Bronchial epithelial cell (primary cell): Measurements from ENCODE around the gene SCART1. TPM values are rescaled to one million over a fixed set of nuclear protein-coding genes. Genes with fewer than 3 reads are reported as not detected.
A peak's percentile ranks its signal among the peaks of the same experiment; 100 is the strongest.

ENCODE experiments used
- DNase-seq: peaks from one replicate; pipeline ENCODE4 v3.0.0-alpha.2; 2010; ENCODE audit warnings: low read depth
- FAIRE-seq: peaks from 2 replicates; lab custom pipeline; 2011; peaks lifted over from hg19 to GRCh38; lab: Jason Lieb, UNC
- H3K27me3 ChIP-seq: 2 replicates; pipeline ENCODE4 v1.5.1; 2011; ENCODE audit warnings: low read length; ENCODE audit not compliant: control insufficient read depth, insufficient read depth
- H3K36me3 ChIP-seq: 2 replicates; pipeline ENCODE4 v1.5.1; 2011; ENCODE audit warnings: low read length; ENCODE audit not compliant: control insufficient read depth, insufficient read depth
- H3K4me3 ChIP-seq: 2 replicates; pipeline ENCODE4 v1.5.1; 2011; ENCODE audit warnings: mild to moderate bottlenecking, low read depth, low read length, control low read depth
- total RNA-seq: library from RNA; depleted of rRNA; stranded (reverse); fragments of >200 nt; gene quantifications from 2 replicates; pipeline ENCODE4 v1.2.1, GENCODE V29; 2014
- TF ChIP-seq, protein P1 (sequence below): IDR thresholded peaks from 2 replicates; pipeline ENCODE4 v1.5.1; 2011; ENCODE audit warnings: mild to moderate bottlenecking, moderate library complexity, low read length, control low read depth, inconsistent platforms; ENCODE audit not compliant: insufficient read depth, severe bottlenecking

Gene SCART1
- total RNA-seq, 1 donor from 2014 or later = 1.1 TPM

- TF ChIP-seq, protein P1, sequence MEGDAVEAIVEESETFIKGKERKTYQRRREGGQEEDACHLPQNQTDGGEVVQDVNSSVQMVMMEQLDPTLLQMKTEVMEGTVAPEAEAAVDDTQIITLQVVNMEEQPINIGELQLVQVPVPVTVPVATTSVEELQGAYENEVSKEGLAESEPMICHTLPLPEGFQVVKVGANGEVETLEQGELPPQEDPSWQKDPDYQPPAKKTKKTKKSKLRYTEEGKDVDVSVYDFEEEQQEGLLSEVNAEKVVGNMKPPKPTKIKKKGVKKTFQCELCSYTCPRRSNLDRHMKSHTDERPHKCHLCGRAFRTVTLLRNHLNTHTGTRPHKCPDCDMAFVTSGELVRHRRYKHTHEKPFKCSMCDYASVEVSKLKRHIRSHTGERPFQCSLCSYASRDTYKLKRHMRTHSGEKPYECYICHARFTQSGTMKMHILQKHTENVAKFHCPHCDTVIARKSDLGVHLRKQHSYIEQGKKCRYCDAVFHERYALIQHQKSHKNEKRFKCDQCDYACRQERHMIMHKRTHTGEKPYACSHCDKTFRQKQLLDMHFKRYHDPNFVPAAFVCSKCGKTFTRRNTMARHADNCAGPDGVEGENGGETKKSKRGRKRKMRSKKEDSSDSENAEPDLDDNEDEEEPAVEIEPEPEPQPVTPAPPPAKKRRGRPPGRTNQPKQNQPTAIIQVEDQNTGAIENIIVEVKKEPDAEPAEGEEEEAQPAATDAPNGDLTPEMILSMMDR = no peak
- H3K4me3 ChIP-seq = no peak overlapping the region
- no peaks in the 10 kb centered on the region for H3K36me3 ChIP-seq
- DNase-seq = no peak
- H3K27me3 ChIP-seq = no peaks in the 10 kb centered on the region
- peak; percentile 72 for FAIRE-seq
Measured at GRCh38 chr10:133474665-133475424, 21.1 kb downstream of the SCART1 start.

DNA sequence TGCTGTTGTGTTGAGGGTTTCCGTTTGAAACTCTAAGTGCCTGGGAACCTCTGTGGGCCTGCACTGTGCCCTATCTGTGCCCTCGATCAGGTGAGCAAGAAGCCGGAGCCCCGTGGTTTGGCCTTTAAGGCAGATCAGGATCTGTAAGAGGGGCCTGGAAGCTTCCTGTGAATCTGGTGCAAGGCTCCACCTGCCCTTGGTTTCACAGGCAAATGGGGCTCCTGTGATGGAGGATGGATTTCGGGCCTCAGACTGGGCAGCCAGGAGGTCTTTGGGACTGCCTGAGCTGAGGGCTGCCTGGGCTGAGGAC is 21.6 kb downstream of the SCART1 start:
- DNase-seq = no peak
- FAIRE-seq = no peak
- TF ChIP-seq, protein P1 = no peak
- H3K4me3 ChIP-seq = no peak overlapping the region
- no peaks in the 10 kb centered on the region for H3K36me3 ChIP-seq
- H3K27me3 ChIP-seq = no peaks in the 10 kb centered on the region

- Histone ChIP-seq H3K36me3 (no peaks in the 10 kb centered on the region), H3K27me3 (no peaks in the 10 kb centered on the region), H3K4me3 (no peak overlapping the region)
- no peak for FAIRE-seq
- no peak for DNase-seq
- TF ChIP-seq, protein P1 = no peak
Measured at GRCh38 chr10:133475821-133476640, 22.3 kb downstream of the SCART1 start.

- FAIRE-seq (no peak), DNase-seq (no peak)
- Histone ChIP-seq H3K36me3 (no peaks in the 10 kb centered on the region), H3K4me3 (no peak overlapping the region), H3K27me3 (no peaks in the 10 kb centered on the region)
- TF ChIP-seq, protein P1 = no peak
Measured at GRCh38 chr10:133476641-133476990, 22.9 kb downstream of the SCART1 start.

DNA sequence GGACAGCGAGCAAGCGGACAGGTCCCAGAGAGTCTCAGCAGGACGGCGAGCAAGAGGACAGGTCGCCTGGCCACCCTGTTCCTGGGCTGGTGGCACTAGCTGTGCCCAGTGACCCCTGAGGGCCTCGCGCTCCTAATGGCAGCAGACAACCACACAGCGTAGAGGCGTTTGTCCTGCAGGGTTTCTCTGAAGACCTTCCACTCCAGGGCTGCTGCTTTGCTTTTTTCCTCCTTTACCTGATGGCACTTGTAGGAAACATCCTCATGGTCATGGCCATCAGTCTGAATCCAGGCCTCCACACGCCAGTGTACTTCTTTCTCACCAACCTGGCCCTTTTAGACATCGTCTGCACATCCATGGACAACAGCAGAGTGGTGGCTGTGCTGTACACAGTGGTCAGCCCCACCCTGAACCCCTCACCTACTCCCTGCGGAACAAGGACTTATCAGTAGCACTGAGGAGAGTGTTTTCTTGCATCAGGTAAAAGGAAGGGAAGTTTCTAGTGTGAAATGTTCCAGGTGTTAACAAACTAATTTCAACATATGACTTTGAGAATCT is 27.4 kb downstream of the SCART1 start:
- H3K36me3 ChIP-seq = no peaks in the 10 kb centered on the region
- TF ChIP-seq, protein P1 = no peak
- H3K4me3 ChIP-seq = no peak overlapping the region
- no peaks in the 10 kb centered on the region for H3K27me3 ChIP-seq
- DNase-seq = no peak
- FAIRE-seq = no peak
